Keratinocyte (primary cell): ENCODE data around the gene RNF121. TPM values are rescaled to one million over a fixed set of nuclear protein-coding genes. Genes with fewer than 3 reads are reported as not detected.

ENCODE experiments used
- DNase-seq: peaks from one replicate; pipeline ENCODE4 v3.0.0-alpha.2; 2011; ENCODE audit warnings: low read depth, missing footprints, low spot score
- FAIRE-seq: peaks from 2 replicates; lab custom pipeline; 2011; peaks lifted over from hg19 to GRCh38; lab: Jason Lieb, UNC
- H2AFZ ChIP-seq: 2 replicates; pipeline ENCODE4 v1.6.0; 2012; ENCODE audit warnings: low read length, control low read depth, inconsistent platforms; ENCODE audit not compliant: control insufficient read depth
- H3K27ac ChIP-seq: 2 replicates; pipeline ENCODE4 v1.5.1; 2011; ENCODE audit warnings: low read length; ENCODE audit not compliant: control insufficient read depth, insufficient read depth
- H3K27me3 ChIP-seq: 3 replicates; pipeline ENCODE4 v1.6.0; 2011; ENCODE audit warnings: low read length; ENCODE audit not compliant: control insufficient read depth, insufficient read depth; ENCODE audit errors: extremely low read depth
- H3K36me3 ChIP-seq, 2 experiments: 2 replicates in 1 of 2; 3 replicates in 1 of 2; pipeline ENCODE4 v1.5.1; 2011; ENCODE audit warnings: low read length in 2 of 2, mild to moderate bottlenecking in 1 of 2; ENCODE audit not compliant: control insufficient read depth in 2 of 2, insufficient read depth in 2 of 2; ENCODE audit errors: extremely low read depth in 1 of 2
- H3K4me1 ChIP-seq: 3 replicates; pipeline ENCODE4 v1.5.1; 2011; ENCODE audit warnings: low read length; ENCODE audit not compliant: control insufficient read depth, insufficient read depth; ENCODE audit errors: extremely low read depth
- H3K4me2 ChIP-seq: 3 replicates; pipeline ENCODE4 v1.6.0; 2011; ENCODE audit warnings: low read depth, low read length; ENCODE audit not compliant: control insufficient read depth, insufficient read depth; ENCODE audit errors: extremely low read depth
- H3K4me3 ChIP-seq, 3 experiments: fragments of 200-600 bp in 1 of 3; sonication (generic) in 1 of 3; 2 replicates in 2 of 3; 3 replicates in 1 of 3; pipeline ENCODE4 v1.5.1; 2011 to 2016; ENCODE audit warnings: low read length in 3 of 3, mild to moderate bottlenecking in 3 of 3, control low read depth in 2 of 3, inconsistent platforms in 1 of 3, low read depth in 1 of 3, mixed read lengths in 1 of 3, mixed run types in 1 of 3, moderate library complexity in 1 of 3; ENCODE audit not compliant: control insufficient read depth in 2 of 3, insufficient read depth in 2 of 3; ENCODE audit errors: extremely low read depth in 1 of 3
- H3K79me2 ChIP-seq: 2 replicates; pipeline ENCODE4 v1.6.0; 2012; ENCODE audit warnings: low read length; ENCODE audit not compliant: control insufficient read depth, insufficient read depth
- H3K9ac ChIP-seq: 3 replicates; pipeline ENCODE4 v1.6.0; 2011; ENCODE audit warnings: low read length; ENCODE audit not compliant: control insufficient read depth, insufficient read depth; ENCODE audit errors: extremely low read depth
- H3K9me1 ChIP-seq: 3 replicates; pipeline ENCODE4 v1.6.0; 2011; ENCODE audit warnings: low read length; ENCODE audit not compliant: control insufficient read depth, insufficient read depth; ENCODE audit errors: extremely low read depth
- H3K9me3 ChIP-seq: 2 replicates; pipeline ENCODE4 v1.5.1; 2012; ENCODE audit warnings: low read depth, low read length; ENCODE audit not compliant: control insufficient read depth
- H4K20me1 ChIP-seq: 3 replicates; pipeline ENCODE4 v1.6.0; 2011; ENCODE audit warnings: low read length; ENCODE audit not compliant: control insufficient read depth, insufficient read depth; ENCODE audit errors: extremely low read depth
- CTCF ChIP-seq, 3 experiments: IDR thresholded peaks in 1 of 3; conservative IDR thresholded peaks in 1 of 3; optimal IDR thresholded peaks in 1 of 3; 2 replicates in 2 of 3; 3 replicates in 1 of 3; pipeline versions ENCODE3 to v1.5.1; 2011; ENCODE audit warnings: low read length in 3 of 3, mild to moderate bottlenecking in 3 of 3, moderate library complexity in 2 of 3, control low read depth in 1 of 3, inconsistent platforms in 1 of 3; ENCODE audit not compliant: insufficient read depth in 2 of 3; ENCODE audit errors: extremely low read depth in 1 of 3
- EZH2 ChIP-seq: IDR thresholded peaks from one replicate; pipeline ENCODE4 v1.6.1; 2012; ENCODE audit warnings: inconsistent platforms, mild to moderate bottlenecking, low read length, moderate library complexity
- dilution Hi-C: fragments of 300-500 bp; cut with MboI; formaldehyde crosslinking; loops from one replicate; pipeline ENCODE4 v1.7.0; 2020; ENCODE audit warnings: low sequenced_read_pairs; ENCODE audit not compliant: extremely low pct_ligation_motif_present
- polyA plus RNA-seq, 5 experiments: library from polyadenylated mRNA; depleted of rRNA in 3 of 5; stranded (reverse) in 3 of 5; stranded (forward) in 1 of 5; unstranded in 1 of 5; fragments of >200 nt; gene quantifications; 1 replicate in 1 of 5; 2 replicates in 3 of 5; 3 replicates in 1 of 5; pipeline versions ENCODE4 v1.2.1 to v1.2.3, GENCODE V29; 2011 to 2012; ENCODE audit warnings: missing spikeins in 2 of 5, low read depth in 1 of 5, low replicate concordance in 1 of 5

Gene RNF121
- polyA plus RNA-seq, 1 donor (not counting 4 experiments of a cell fraction or from before 2014, with no cell fraction given) = 46.4 TPM

GRCh38 chr11:72006309-72007088 lies 77.7 kb downstream of the RNF121 start:
- H3K36me3 ChIP-seq = peaks cover 45 to 50% of the 10 kb centered on the region in 2 experiments
- H3K9ac ChIP-seq = no peak overlapping the region
- H3K79me2 ChIP-seq = peaks cover 3% of the 10 kb centered on the region
- dilution Hi-C loops = no loop called here
- no peak overlapping the region for H2AFZ ChIP-seq
- FAIRE-seq (no peak), DNase-seq (no peak)
- H4K20me1 ChIP-seq = no peaks in the 10 kb centered on the region
- no peak overlapping the region for H3K27ac ChIP-seq
- no peaks in the 10 kb centered on the region for H3K9me1 ChIP-seq
- no peak overlapping the region for H3K4me2 ChIP-seq
- H3K9me3 ChIP-seq = no peaks in the 10 kb centered on the region
- no peaks in the 10 kb centered on the region for H3K27me3 ChIP-seq
- no peaks in the 10 kb centered on the region for H3K4me1 ChIP-seq
- TF ChIP-seq CTCF (optimal IDR thresholded peaks at IDR 0.05 in 1 of 3, IDR thresholded peaks at IDR 0.05 in 1 of 3, conservative IDR thresholded peaks at IDR 0.05 in 1 of 3; ENCODE audit: extremely low read depth in 1 of 3, insufficient read depth in 2 of 3, low read length in 3 of 3) = no peak
- no peak for TF ChIP-seq EZH2
- H3K4me3 ChIP-seq = no peak overlapping the region

GRCh38 chr11:72007089-72007476 lies 78.2 kb downstream of the RNF121 start:
- Histone ChIP-seq H3K36me3 (peaks cover 47 to 52% of the 10 kb centered on the region in 2 experiments), H3K9ac (no peak overlapping the region), H4K20me1 (no peaks in the 10 kb centered on the region), H3K9me1 (no peaks in the 10 kb centered on the region), H3K27ac (no peak overlapping the region), H3K79me2 (peaks cover 5% of the 10 kb centered on the region), H3K9me3 (no peaks in the 10 kb centered on the region), H3K27me3 (no peaks in the 10 kb centered on the region), H2AFZ (no peak overlapping the region), H3K4me1 (no peaks in the 10 kb centered on the region), H3K4me3 (no peak overlapping the region), H3K4me2 (no peak overlapping the region)
- DNase-seq = no peak
- dilution Hi-C loops = no loop called here
- TF ChIP-seq CTCF (optimal IDR thresholded peaks at IDR 0.05 in 1 of 3, IDR thresholded peaks at IDR 0.05 in 1 of 3, conservative IDR thresholded peaks at IDR 0.05 in 1 of 3; ENCODE audit: extremely low read depth in 1 of 3, insufficient read depth in 2 of 3, low read length in 3 of 3) (no peak), EZH2 (no peak)
- no peak for FAIRE-seq
